NT2/D1 (cell line): Measurements from ENCODE around the gene MCFD2.

ENCODE experiments used
- SUZ12 ChIP-seq: IDR thresholded peaks from 2 replicates; pipeline ENCODE4 v1.6.1; 2011; ENCODE audit not compliant: insufficient read length, insufficient read depth; ENCODE audit errors: extremely low read depth
- YY1 ChIP-seq: IDR thresholded peaks from 2 replicates; pipeline ENCODE4 v1.6.1; 2011; ENCODE audit not compliant: insufficient read length, insufficient read depth
- ZNF274 ChIP-seq: IDR thresholded peaks from 2 replicates; pipeline ENCODE4 v1.6.1; 2011; ENCODE audit warnings: mild to moderate bottlenecking, low read depth, low read length

- TF ChIP-seq YY1 (no peak), ZNF274 (no peak), SUZ12 (no peak)
Measured at GRCh38 chr2:46914578-46915230, 902 bp downstream of the MCFD2 start.
